NCI-H1436 (cell line): ENCODE results near the gene KLRF2.

ENCODE experiments used
- DNase-seq: peaks from one replicate; lab custom pipeline; 2025; lab: John Stamatoyannopoulos, UW

The KLRF2 gene

GRCh38 chr12:9888665-9889273 is 7.5 kb downstream of the KLRF2 start:
- no peak for DNase-seq

GRCh38 chr12:9895215-9895971 is 14.1 kb downstream of the KLRF2 start:
- no peak for DNase-seq

GRCh38 chr12:9897535-9897934 is 16.2 kb downstream of the KLRF2 start:
- no peak for DNase-seq

GRCh38 chr12:9899209-9899608 is 17.9 kb downstream of the KLRF2 start:
- DNase-seq: no peak

- no peak for DNase-seq
These were observed 19.6 kb downstream of the KLRF2 start for GRCh38 chr12:9900930-9901329.

GRCh38 chr12:9902539-9903228 is 21.4 kb downstream of the KLRF2 start:
- DNase-seq: no peak

GRCh38 chr12:9906873-9907272 is 25.6 kb downstream of the KLRF2 start:
- DNase-seq: no peak

GRCh38 chr12:9907769-9908168 is 26.5 kb downstream of the KLRF2 start:
- DNase-seq: no peak

GRCh38 chr12:9908350-9908749 is 27.1 kb downstream of the KLRF2 start:
- DNase-seq: no peak

- DNase-seq: no peak
These were observed 28.4 kb downstream of the KLRF2 start for GRCh38 chr12:9909724-9910123.

- DNase-seq: no peak
These were observed 29.6 kb downstream of the KLRF2 start for GRCh38 chr12:9910716-9911421.

GRCh38 chr12:9911708-9912107 is 30.4 kb downstream of the KLRF2 start:
- DNase-seq: no peak

- no peak for DNase-seq
These were observed 38.2 kb downstream of the KLRF2 start for GRCh38 chr12:9919443-9919842.

GRCh38 chr12:9920451-9920850 is 39.2 kb downstream of the KLRF2 start:
- no peak for DNase-seq

- no peak for DNase-seq
These were observed 41.1 kb downstream of the KLRF2 start for GRCh38 chr12:9922429-9922828.

GRCh38 chr12:9925705-9926393 is 44.6 kb downstream of the KLRF2 start:
- DNase-seq: no peak

- no peak for DNase-seq
These were observed 45.6 kb downstream of the KLRF2 start for GRCh38 chr12:9926876-9927275.

GRCh38 chr12:9928607-9929006 is 47.3 kb downstream of the KLRF2 start:
- no peak for DNase-seq

- DNase-seq: no peak
These were observed 50.0 kb downstream of the KLRF2 start for GRCh38 chr12:9931245-9931644.

GRCh38 chr12:9932270-9932669 is 51.0 kb downstream of the KLRF2 start, which contains the start of gene CLEC2A:
TSS of gene CLEC2A (minus strand) at chr12:9932370. CDS start at chr12:9932329, 41 bp downstream.
- no peak for DNase-seq

GRCh38 chr12:9933958-9934357 is 52.7 kb downstream of the KLRF2 start:
- DNase-seq: no peak

- no peak for DNase-seq
These were observed 53.7 kb downstream of the KLRF2 start for GRCh38 chr12:9935026-9935425.
